GM21423 (cell line): ENCODE results near the gene MICU1.

Experiments used
- ATAC-seq: cut with Tn5 transposase; IDR thresholded peaks from one replicate; pipeline ENCODE4 v1.9.1; 2021; ENCODE audit warnings: mild to moderate bottlenecking, moderate library complexity; ENCODE audit not compliant: unreplicated experiment

MICU1 gene

GRCh38 chr10:72319416-72320254 lies 306.2 kb downstream of the MICU1 start:
- ATAC-seq = peak; percentile 54

GRCh38 chr10:72318418-72319262 lies 307.2 kb downstream of the MICU1 start:
- ATAC-seq = no peak
